Breast epithelium (tissue), 4 donors: ENCODE data around the gene CTNNA2. TPM values are rescaled to one million over a fixed set of nuclear protein-coding genes. Genes with fewer than 3 reads are reported as not detected.

ENCODE experiments used
- DNase-seq, 2 donors: peaks; one replicate each; pipeline ENCODE4 v3.0.0-alpha.2; 2019; ENCODE audit warnings: low spot score in 2 of 2
- H3K27ac ChIP-seq, 2 donors: fragments of 200-600 bp; sonication (generic) in 1 of 2; one replicate each; pipeline ENCODE4 v1.5.1; 2016 to 2019; ENCODE audit warnings: mild to moderate bottlenecking in 1 of 2
- H3K27me3 ChIP-seq, 2 donors: fragments of 200-600 bp; sonication (generic) in 1 of 2; one replicate each; pipeline versions ENCODE4 v1.5.1 to v1.6.0; 2017 to 2019; ENCODE audit warnings: control low read depth in 1 of 2, mild to moderate bottlenecking in 1 of 2
- H3K36me3 ChIP-seq: fragments of 200-600 bp; one replicate; pipeline ENCODE4 v1.5.1; 2019
- H3K4me1 ChIP-seq, 2 donors: fragments of 200-600 bp; sonication (generic); one replicate each; pipeline ENCODE4 v1.5.1; 2016 to 2019; ENCODE audit warnings: control low read depth in 1 of 2
- H3K4me3 ChIP-seq, 3 donors: fragments of 200-600 bp; sonication (generic); 1 replicate in 2 of 3; 2 replicates in 1 of 3; pipeline ENCODE4 v1.5.1; 2016 to 2019; ENCODE audit warnings: mild to moderate bottlenecking in 3 of 3, moderate library complexity in 2 of 3
- H3K9me3 ChIP-seq, 2 donors: fragments of 200-600 bp; sonication (generic) in 1 of 2; one replicate each; pipeline ENCODE4 v1.5.1; 2016 to 2019; ENCODE audit warnings: control low read depth in 1 of 2
- POLR2A ChIP-seq: fragments of 450-650 bp; IDR thresholded peaks from one replicate; pipeline ENCODE4 v1.6.1; 2016; ENCODE audit warnings: antibody characterized with exemption, mild to moderate bottlenecking, moderate library complexity
- POLR2AphosphoS5 ChIP-seq, 3 donors: sonication (generic); formaldehyde crosslinking; IDR thresholded peaks; one replicate each; pipeline ENCODE4 v1.6.1; 2017; ENCODE audit warnings: antibody characterized with exemption in 3 of 3
- intact Hi-C: fragments of 100-400 bp; cut with DNase I; formaldehyde crosslinking; loops from one replicate; pipeline ENCODE4 v1.15.1; 2023; ENCODE audit warnings: low total_unique reads
- total RNA-seq, 3 donors: library from RNA; depleted of rRNA; stranded (reverse); fragments of >200 nt; gene quantifications; one replicate each; pipeline ENCODE4 v1.1.0, GENCODE V29; 2016
- TF ChIP-seq, protein P1 (sequence below), 3 donors: fragments of 450-650 bp; IDR thresholded peaks; one replicate each; pipeline ENCODE4 v1.5.1; 2016 to 2017; ENCODE audit warnings: antibody characterized with exemption in 3 of 3, mild to moderate bottlenecking in 3 of 3, moderate library complexity in 3 of 3

The CTNNA2 gene
- total RNA-seq, 3 donors from 2014 or later, result 0.16 TPM; not detected in 2

DNA sequence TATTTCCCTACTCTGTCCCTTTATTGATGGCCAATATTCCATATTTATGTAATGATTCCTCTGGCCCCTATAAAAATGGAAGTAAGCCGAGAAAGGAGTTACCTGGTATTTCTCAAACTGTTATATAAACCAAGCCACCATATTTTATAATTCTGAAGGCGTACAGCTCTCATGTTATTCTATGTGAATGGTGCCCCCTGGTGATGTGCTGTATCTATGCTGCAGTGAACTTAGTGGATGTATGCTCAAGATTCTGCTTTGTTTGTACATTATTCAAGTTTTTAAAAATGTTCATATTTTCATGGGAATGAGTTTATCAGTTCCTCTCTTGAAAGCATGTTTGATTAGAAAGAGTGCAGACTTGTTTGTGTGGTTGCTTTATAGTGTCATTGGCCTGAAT is 986.2 kb downstream of the CTNNA2 start:
- intact Hi-C loops, result no loop called here
- Histone ChIP-seq H3K4me1 (no peaks in the 10 kb centered on the region), H3K36me3 (no peaks in the 10 kb centered on the region), H3K27me3 (no peaks in the 10 kb centered on the region), H3K27ac (no peak overlapping the region), H3K4me3 (no peak overlapping the region), H3K9me3 (no peaks in the 10 kb centered on the region)
- DNase-seq, result no peak
- TF ChIP-seq POLR2A (no peak), POLR2AphosphoS5 (IDR thresholded peaks at IDR 0.05) (no peak)
- TF ChIP-seq, protein P1, sequence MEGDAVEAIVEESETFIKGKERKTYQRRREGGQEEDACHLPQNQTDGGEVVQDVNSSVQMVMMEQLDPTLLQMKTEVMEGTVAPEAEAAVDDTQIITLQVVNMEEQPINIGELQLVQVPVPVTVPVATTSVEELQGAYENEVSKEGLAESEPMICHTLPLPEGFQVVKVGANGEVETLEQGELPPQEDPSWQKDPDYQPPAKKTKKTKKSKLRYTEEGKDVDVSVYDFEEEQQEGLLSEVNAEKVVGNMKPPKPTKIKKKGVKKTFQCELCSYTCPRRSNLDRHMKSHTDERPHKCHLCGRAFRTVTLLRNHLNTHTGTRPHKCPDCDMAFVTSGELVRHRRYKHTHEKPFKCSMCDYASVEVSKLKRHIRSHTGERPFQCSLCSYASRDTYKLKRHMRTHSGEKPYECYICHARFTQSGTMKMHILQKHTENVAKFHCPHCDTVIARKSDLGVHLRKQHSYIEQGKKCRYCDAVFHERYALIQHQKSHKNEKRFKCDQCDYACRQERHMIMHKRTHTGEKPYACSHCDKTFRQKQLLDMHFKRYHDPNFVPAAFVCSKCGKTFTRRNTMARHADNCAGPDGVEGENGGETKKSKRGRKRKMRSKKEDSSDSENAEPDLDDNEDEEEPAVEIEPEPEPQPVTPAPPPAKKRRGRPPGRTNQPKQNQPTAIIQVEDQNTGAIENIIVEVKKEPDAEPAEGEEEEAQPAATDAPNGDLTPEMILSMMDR (IDR thresholded peaks at IDR 0.05), result peak in 1 of 3 donors; percentile 22

DNA sequence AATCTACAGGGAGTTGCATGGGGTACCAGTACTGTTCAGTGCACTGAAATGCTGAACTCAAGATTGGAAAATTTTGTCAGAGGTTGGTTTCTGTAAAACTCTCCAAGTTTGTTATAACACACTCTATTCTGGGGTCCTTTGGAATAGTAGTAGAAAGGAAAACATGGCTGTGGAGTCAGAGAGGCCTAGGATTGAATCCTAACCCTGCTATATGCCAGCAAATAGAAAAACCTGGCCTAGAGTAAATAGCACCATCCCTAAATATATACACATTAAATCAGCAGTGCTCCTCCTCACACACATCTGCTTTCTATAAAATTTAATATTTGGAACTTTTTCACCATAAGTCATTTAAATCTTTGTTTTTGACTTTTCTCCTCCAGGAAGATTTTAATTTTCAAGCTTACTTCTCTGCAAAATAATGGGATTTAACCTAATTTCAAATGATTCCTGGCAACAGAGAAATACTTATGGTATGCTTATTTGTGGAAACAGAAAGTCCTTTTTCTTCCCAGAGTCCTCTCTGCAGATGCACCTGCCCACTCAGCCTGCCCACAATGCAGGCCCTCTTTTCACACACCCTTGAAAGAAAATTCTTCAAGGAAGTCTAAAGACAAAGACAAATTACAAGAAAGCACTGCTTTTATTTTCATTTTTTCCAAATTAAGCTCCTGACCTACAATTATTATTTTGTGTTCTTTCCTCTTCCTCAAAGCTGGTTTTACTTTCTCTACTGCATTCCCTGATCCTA is 989.2 kb downstream of the CTNNA2 start:
- TF ChIP-seq, protein P1 (IDR thresholded peaks at IDR 0.05), result no peak
- TF ChIP-seq POLR2A, result no peak
- TF ChIP-seq POLR2AphosphoS5 (IDR thresholded peaks at IDR 0.05), result no peak
- Histone ChIP-seq H3K4me1 (no peaks in the 10 kb centered on the region), H3K4me3 (no peak overlapping the region), H3K36me3 (no peaks in the 10 kb centered on the region), H3K27me3 (no peaks in the 10 kb centered on the region), H3K9me3 (no peaks in the 10 kb centered on the region), H3K27ac (no peak overlapping the region)
- DNase-seq, result no peak
- intact Hi-C loops, result no loop called here

DNA sequence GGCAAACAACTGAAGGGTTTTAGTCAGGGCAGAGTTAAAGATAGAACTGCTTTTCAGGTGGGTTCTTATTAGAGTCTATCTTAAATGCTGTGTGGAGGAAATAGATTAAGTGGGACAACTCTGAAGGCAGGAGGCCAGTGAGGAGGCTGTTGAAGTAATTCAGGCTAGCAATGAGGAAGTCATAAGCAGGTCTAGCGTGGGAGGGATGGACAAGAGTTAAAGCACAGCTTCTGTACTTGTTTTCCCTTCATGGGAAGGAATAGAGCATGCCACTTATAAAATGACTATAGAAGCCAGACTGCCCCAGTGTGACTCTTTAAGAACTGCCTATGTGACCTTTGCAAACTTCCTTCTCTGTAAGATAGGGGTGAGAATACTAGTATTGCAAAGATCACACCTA is 993.7 kb downstream of the CTNNA2 start:
- Histone ChIP-seq H3K4me1 (no peaks in the 10 kb centered on the region), H3K4me3 (no peak overlapping the region), H3K27me3 (no peaks in the 10 kb centered on the region), H3K9me3 (no peaks in the 10 kb centered on the region), H3K36me3 (no peaks in the 10 kb centered on the region), H3K27ac (no peak overlapping the region)
- TF ChIP-seq, protein P1 (IDR thresholded peaks at IDR 0.05), result no peak
- TF ChIP-seq POLR2AphosphoS5 (IDR thresholded peaks at IDR 0.05), result no peak
- no peak for TF ChIP-seq POLR2A
- intact Hi-C loops, result no loop called here
- DNase-seq, result no peak

DNA sequence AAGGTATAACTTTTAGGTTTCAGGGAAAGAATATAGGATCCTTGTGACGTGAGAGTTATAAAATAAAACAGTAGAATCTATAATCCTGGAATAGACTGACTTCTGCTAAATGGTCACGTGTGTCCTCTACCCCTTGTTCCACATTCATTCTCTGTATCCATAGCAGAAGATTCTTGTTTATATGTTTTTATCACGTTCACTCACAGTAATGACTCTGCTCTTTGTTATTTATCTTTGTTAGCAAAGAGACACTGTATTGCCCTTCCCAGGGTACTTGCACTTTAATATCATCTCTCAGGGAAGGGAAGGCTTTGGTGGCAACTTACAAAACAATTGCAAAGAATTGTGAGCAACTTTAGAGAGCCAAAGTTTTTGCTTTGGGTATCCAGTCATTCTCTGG is 997.9 kb downstream of the CTNNA2 start:
- Histone ChIP-seq H3K4me1 (no peaks in the 10 kb centered on the region), H3K4me3 (no peak overlapping the region), H3K9me3 (no peaks in the 10 kb centered on the region), H3K27ac (no peak overlapping the region), H3K27me3 (no peaks in the 10 kb centered on the region), H3K36me3 (no peaks in the 10 kb centered on the region)
- no peak for DNase-seq
- intact Hi-C loops, result no loop called here
- TF ChIP-seq POLR2A (no peak), POLR2AphosphoS5 (IDR thresholded peaks at IDR 0.05) (no peak)
- TF ChIP-seq, protein P1 (IDR thresholded peaks at IDR 0.05), result no peak

DNA sequence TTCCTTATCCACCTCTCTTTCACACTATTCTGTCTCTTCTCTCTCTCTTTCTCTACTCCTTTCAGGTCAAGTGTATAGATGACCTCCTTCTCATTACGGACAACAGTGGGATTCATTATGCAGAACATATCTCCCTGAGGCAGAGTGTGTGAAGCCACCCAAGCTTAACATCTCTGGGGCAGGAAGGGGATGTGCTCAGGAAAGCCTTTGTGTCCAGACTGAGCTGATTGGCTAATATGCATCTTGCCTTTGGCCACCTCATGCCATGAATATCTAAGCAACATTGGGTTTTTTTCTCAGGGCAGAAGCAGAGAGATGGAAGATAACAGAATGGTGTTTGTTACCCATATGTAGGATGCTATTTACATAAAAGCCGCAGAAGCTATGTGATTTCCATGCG is 1003.1 kb downstream of the CTNNA2 start:
- no peaks in the 10 kb centered on the region for H3K36me3 ChIP-seq
- intact Hi-C loops, result no loop called here
- TF ChIP-seq POLR2A (no peak), POLR2AphosphoS5 (IDR thresholded peaks at IDR 0.05) (no peak)
- TF ChIP-seq, protein P1 (IDR thresholded peaks at IDR 0.05), result no peak

More for the DNA sequence above, 1003.1 kb downstream of the CTNNA2 start:
- Histone ChIP-seq H3K27me3 (no peaks in the 10 kb centered on the region), H3K9me3 (no peaks in the 10 kb centered on the region), H3K27ac (no peak overlapping the region), H3K4me3 (no peak overlapping the region), H3K4me1 (no peaks in the 10 kb centered on the region)
- no peak for DNase-seq
